Suprapubic skin (tissue), 4 donors: Measurements from ENCODE around the gene ATG4C.

Experiments used
- CTCF ChIP-seq, 2 donors: fragments of 200-600 bp in 1 of 2; fragments of 450-650 bp in 1 of 2; sonication (generic) in 1 of 2; IDR thresholded peaks; one replicate each; pipeline ENCODE4 v1.5.1; 2016 to 2019; ENCODE audit warnings: antibody characterized with exemption in 2 of 2, mild to moderate bottlenecking in 1 of 2, moderate library complexity in 1 of 2
- POLR2A ChIP-seq, 2 donors: fragments of 450-650 bp; IDR thresholded peaks; one replicate each; pipeline ENCODE4 v1.6.1; 2017; ENCODE audit warnings: antibody characterized with exemption in 2 of 2, mild to moderate bottlenecking in 2 of 2, moderate library complexity in 2 of 2
- POLR2AphosphoS5 ChIP-seq, 3 donors: sonication (generic); formaldehyde crosslinking; IDR thresholded peaks; one replicate each; pipeline ENCODE4 v1.6.1; 2017; ENCODE audit warnings: antibody characterized with exemption in 3 of 3

DNA sequence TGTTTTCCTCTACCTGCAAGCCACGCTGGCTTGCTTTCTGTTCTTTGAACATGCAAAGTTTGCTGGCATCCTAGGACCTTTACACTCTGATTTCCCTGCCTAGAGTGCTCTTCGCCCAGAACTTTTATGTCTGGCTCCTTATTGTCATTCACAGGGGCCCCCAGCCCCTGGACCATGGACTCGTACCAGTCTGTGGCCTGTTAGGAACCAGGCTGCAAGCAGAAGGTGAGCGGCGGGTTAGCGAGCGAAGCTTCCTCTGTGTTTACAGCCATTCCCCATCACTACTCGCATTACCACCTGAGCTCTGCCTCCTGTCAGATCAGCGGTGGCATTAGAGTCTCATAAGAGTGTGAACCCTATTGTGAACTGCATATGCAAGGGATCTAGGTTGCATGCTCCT is 73.0 kb downstream of the ATG4C start:
- TF ChIP-seq POLR2AphosphoS5 (IDR thresholded peaks at IDR 0.05) (no peak), CTCF (IDR thresholded peaks at IDR 0.05) (no peak), POLR2A (IDR thresholded peaks at IDR 0.05) (no peak)
